H1 (cell line): ENCODE results near the gene PRKCA. TPM values are rescaled to one million over a fixed set of nuclear protein-coding genes. Genes with fewer than 3 reads are reported as not detected.

Source experiments
- CTCF ChIA-PET: fragments of 300-600 bp; sonication (Branson Sonifier 250); formaldehyde crosslinking; loops from one replicate; lab custom pipeline; 2021; ENCODE audit not compliant: partially characterized antibody; lab: Charles Lee
- POLR2A ChIA-PET: fragments of 300-600 bp; sonication (Branson Sonifier 250); formaldehyde crosslinking; loops from one replicate; lab custom pipeline; 2021; ENCODE audit warnings: inconsistent platforms; ENCODE audit not compliant: partially characterized antibody; lab: Charles Lee
- DNase-seq, 2 experiments: peaks; one replicate each; pipeline versions ENCODE4 v3.0.0 to v3.0.0-alpha.2; 2010 to 2022; ENCODE audit warnings: low spot score in 2 of 2, low read depth in 1 of 2, mixed read lengths in 1 of 2
- FAIRE-seq: peaks from 2 replicates; lab custom pipeline; 2011; peaks lifted over from hg19 to GRCh38; lab: Jason Lieb, UNC
- H2AFZ ChIP-seq: 2 replicates; pipeline ENCODE4 v1.8.1; 2012; ENCODE audit warnings: low read length, inconsistent platforms
- H2AK5ac ChIP-seq: 2 replicates; pipeline ENCODE4 v1.6.1; 2013; ENCODE audit warnings: low read depth, low read length
- H2BK120ac ChIP-seq: replicated peaks from 2 replicates; pipeline ENCODE3; 2013; ENCODE audit warnings: low read depth, low read length, inconsistent platforms
- H2BK12ac ChIP-seq: 2 replicates; pipeline ENCODE4 v1.6.1; 2013; ENCODE audit warnings: low read depth, low read length
- H2BK15ac ChIP-seq: 2 replicates; pipeline ENCODE4 v1.6.1; 2013; ENCODE audit warnings: low read length
- H2BK20ac ChIP-seq: 2 replicates; pipeline ENCODE4 v1.6.1; 2013; ENCODE audit warnings: low read length
- H2BK5ac ChIP-seq: 2 replicates; pipeline ENCODE4 v1.6.1; 2013; ENCODE audit warnings: low read depth, low read length
- H3K14ac ChIP-seq: 2 replicates; pipeline ENCODE4 v1.6.1; 2013; ENCODE audit warnings: inconsistent platforms; ENCODE audit not compliant: insufficient read length
- H3K18ac ChIP-seq: 2 replicates; pipeline ENCODE4 v1.6.1; 2013; ENCODE audit warnings: low read length; ENCODE audit errors: extremely low read depth
- H3K23ac ChIP-seq: 2 replicates; pipeline ENCODE4 v1.6.1; 2013; ENCODE audit warnings: inconsistent platforms; ENCODE audit not compliant: insufficient read length
- H3K23me2 ChIP-seq: 2 replicates; pipeline ENCODE4 v1.6.1; 2013; ENCODE audit warnings: low read depth, low read length
- H3K27ac ChIP-seq: 2 replicates; pipeline ENCODE4 v1.6.1; 2011; ENCODE audit warnings: low read depth, low read length, inconsistent platforms
- H3K27me3 ChIP-seq, 4 experiments: replicated peaks in 1 of 4; 1 replicate in 1 of 4; 2 replicates in 3 of 4; pipeline versions ENCODE4 v1.6.1 to v1.8.1; 2011 to 2013; ENCODE audit warnings: low read length in 3 of 4, mild to moderate bottlenecking in 3 of 4, inconsistent platforms in 2 of 4, mixed read lengths in 2 of 4, moderate library complexity in 1 of 4; ENCODE audit not compliant: control insufficient read depth in 3 of 4, insufficient read depth in 3 of 4; ENCODE audit errors: extremely low read depth in 1 of 4
- H3K36me3 ChIP-seq, 4 experiments: 2 replicates each; pipeline versions ENCODE4 v1.6.1 to v1.8.1; 2011 to 2013; ENCODE audit warnings: mild to moderate bottlenecking in 4 of 4, low read length in 3 of 4, moderate library complexity in 2 of 4, control low read depth in 1 of 4, inconsistent platforms in 1 of 4; ENCODE audit not compliant: insufficient read depth in 4 of 4, control insufficient read depth in 2 of 4
- H3K4ac ChIP-seq: replicated peaks from 2 replicates; pipeline ENCODE3; 2013; ENCODE audit warnings: low read length, low read depth, mixed read lengths, inconsistent platforms; ENCODE audit not compliant: insufficient read length
- H3K4me1 ChIP-seq, 4 experiments: replicated peaks in 1 of 4; 1 replicate in 1 of 4; 2 replicates in 3 of 4; pipeline versions ENCODE4 v1.6.1 to v1.8.1; 2011 to 2013; ENCODE audit warnings: low read length in 3 of 4, inconsistent platforms in 2 of 4, mixed read lengths in 1 of 4; ENCODE audit not compliant: insufficient read depth in 4 of 4, control insufficient read depth in 3 of 4
- H3K4me2 ChIP-seq, 2 experiments: 2 replicates each; pipeline versions ENCODE4 v1.6.1 to v1.8.1; 2011 to 2013; ENCODE audit warnings: low read depth in 2 of 2, low read length in 2 of 2, control low read depth in 1 of 2, inconsistent platforms in 1 of 2, mild to moderate bottlenecking in 1 of 2; ENCODE audit not compliant: insufficient read depth in 1 of 2
- H3K4me3 ChIP-seq, 4 experiments: fragments of 200-600, 300-600 bp in 1 of 4; sonication (generic), shearing (Covaris generic), sonication (Bioruptor Twin) in 1 of 4; 2 replicates each; pipeline versions ENCODE4 v1.5.1 to v1.8.1; 2011 to 2016; ENCODE audit warnings: low read length in 4 of 4, low read depth in 3 of 4, control low read depth in 2 of 4, inconsistent platforms in 2 of 4, mild to moderate bottlenecking in 2 of 4, mixed read lengths in 1 of 4, moderate library complexity in 1 of 4; ENCODE audit not compliant: insufficient read depth in 2 of 4; ENCODE audit errors: extremely low read depth in 1 of 4
- H3K56ac ChIP-seq: replicated peaks from 2 replicates; pipeline ENCODE3; 2013; ENCODE audit warnings: low read depth, mild to moderate bottlenecking, mixed read lengths, low read length, inconsistent platforms; ENCODE audit not compliant: insufficient read length
- H3K79me1 ChIP-seq: 2 replicates; pipeline ENCODE4 v1.6.1; 2013; ENCODE audit warnings: low read depth, low read length, control low read depth
- H3K79me2 ChIP-seq, 2 experiments: 2 replicates each; pipeline versions ENCODE4 v1.6.1 to v1.8.1; 2012 to 2013; ENCODE audit warnings: low read length in 2 of 2, mild to moderate bottlenecking in 2 of 2, inconsistent platforms in 1 of 2; ENCODE audit not compliant: insufficient read depth in 2 of 2, control insufficient read depth in 1 of 2
- H3K9ac ChIP-seq, 4 experiments: replicated peaks in 1 of 4; 1 replicate in 1 of 4; 2 replicates in 3 of 4; pipeline versions ENCODE4 v1.6.1 to v1.8.1; 2011 to 2013; ENCODE audit warnings: low read depth in 3 of 4, low read length in 3 of 4, control low read depth in 2 of 4, mild to moderate bottlenecking in 2 of 4, moderate library complexity in 2 of 4, inconsistent platforms in 1 of 4; ENCODE audit errors: extremely low read depth in 1 of 4
- H3K9me3 ChIP-seq, 2 experiments: 2 replicates each; pipeline versions ENCODE4 v1.6.1 to v1.8.1; 2012 to 2013; ENCODE audit warnings: mild to moderate bottlenecking in 2 of 2, moderate library complexity in 2 of 2, control low read depth in 1 of 2, inconsistent platforms in 1 of 2, low read depth in 1 of 2, low read length in 1 of 2, mixed read lengths in 1 of 2; ENCODE audit not compliant: insufficient read depth in 2 of 2
- H4K20me1 ChIP-seq, 2 experiments: replicated peaks in 1 of 2; 2 replicates each; pipeline versions ENCODE3 to v1.8.1; 2011 to 2013; ENCODE audit warnings: inconsistent platforms in 2 of 2, low read length in 2 of 2, mild to moderate bottlenecking in 1 of 2; ENCODE audit not compliant: insufficient read depth in 2 of 2, control insufficient read depth in 1 of 2
- H4K5ac ChIP-seq: 2 replicates; pipeline ENCODE4 v1.6.1; 2013; ENCODE audit warnings: low read length, low read depth, mixed read lengths, inconsistent platforms; ENCODE audit not compliant: insufficient read length
- H4K8ac ChIP-seq: 2 replicates; pipeline ENCODE4 v1.8.0; 2013; ENCODE audit warnings: mild to moderate bottlenecking, moderate library complexity, low read length, inconsistent platforms; ENCODE audit not compliant: insufficient read depth; ENCODE audit errors: extremely low read depth
- H4K91ac ChIP-seq: replicated peaks from 2 replicates; pipeline ENCODE3; 2013; ENCODE audit warnings: low read length, mixed read lengths, inconsistent platforms; ENCODE audit not compliant: insufficient read length
- BCL11A ChIP-seq, 2 experiments: IDR thresholded peaks; one replicate each; pipeline ENCODE4 v1.6.1; 2011; ENCODE audit warnings: low read depth in 2 of 2, low read length in 2 of 2, mild to moderate bottlenecking in 2 of 2
- CBX5 ChIP-seq: fragments of 300-800, 300-1000 bp; sonication (generic); IDR thresholded peaks from 2 replicates; pipeline ENCODE4 v1.7.1; 2016; ENCODE audit warnings: antibody characterized with exemption, low read length, low read depth
- CEBPB ChIP-seq: IDR thresholded peaks from 2 replicates; pipeline ENCODE4 v1.6.1; 2012; ENCODE audit warnings: low read depth, low read length
- CHD2 ChIP-seq: IDR thresholded peaks from 2 replicates; pipeline ENCODE4 v1.6.1; 2012; ENCODE audit warnings: low read length, improper control_type of control experiment
- EZH2 ChIP-seq: fragments of 200-600 bp; sonication (generic); IDR thresholded peaks from 2 replicates; pipeline ENCODE4 v1.7.1; 2012; ENCODE audit warnings: low read depth, mild to moderate bottlenecking, moderate library complexity, low read length, inconsistent platforms; ENCODE audit not compliant: severe bottlenecking
- HDAC2 ChIP-seq, 2 experiments: fragments of 300-600 bp in 1 of 2; sonication (generic) in 1 of 2; IDR thresholded peaks; 2 replicates each; pipeline ENCODE4 v1.6.1; 2011 to 2012; ENCODE audit warnings: low read depth in 2 of 2, low read length in 2 of 2, mild to moderate bottlenecking in 2 of 2, moderate library complexity in 2 of 2, borderline replicate concordance in 1 of 2, inconsistent platforms in 1 of 2
- MAFK ChIP-seq: IDR thresholded peaks from 2 replicates; pipeline ENCODE4 v1.6.1; 2012; ENCODE audit warnings: low read depth, mild to moderate bottlenecking, improper control_type of control experiment, low read length
- MAX ChIP-seq: IDR thresholded peaks from 2 replicates; pipeline ENCODE4 v1.6.1; 2012; ENCODE audit warnings: inconsistent platforms
- POU5F1 ChIP-seq: IDR thresholded peaks from 2 replicates; pipeline ENCODE4 v1.6.1; 2011; ENCODE audit warnings: low read depth, mild to moderate bottlenecking, low read length, moderate library complexity
- SP1 ChIP-seq: IDR thresholded peaks from 2 replicates; pipeline ENCODE4 v1.6.1; 2011; ENCODE audit warnings: low read depth, low read length
- SRF ChIP-seq: IDR thresholded peaks from 2 replicates; pipeline ENCODE4 v1.6.1; 2011; ENCODE audit warnings: mild to moderate bottlenecking, low read depth, low read length, moderate library complexity
- WGBS, 2 experiments: shearing (Covaris generic) in 1 of 2; methylation state at CpG; one replicate each; pipeline versions ENCODE4 v1.1.6 to v1.1.7; 2013 to 2015; ENCODE audit warnings: low lambda C conversion rate in 2 of 2, mixed read lengths in 2 of 2, inconsistent platforms in 1 of 2, low coverage in 1 of 2, missing lambda C conversion rate in 1 of 2; ENCODE audit not compliant: insufficient replicate concordance in 2 of 2, insufficient coverage in 1 of 2, insufficient read length in 1 of 2; ENCODE audit errors: extremely low coverage in 1 of 2, missing lambda C conversion rate in 1 of 2; 5-methylcytosine and 5-hydroxymethylcytosine counted together
- polyA plus RNA-seq, 7 experiments: library from polyadenylated mRNA; depleted of rRNA in 3 of 7; stranded (reverse) in 5 of 7; unstranded in 2 of 7; fragments of >200 nt in 5 of 7; fragments of 200-250 nt in 2 of 7; gene quantifications; 1 replicate in 5 of 7; 2 replicates in 1 of 7; 4 replicates in 1 of 7; pipeline versions ENCODE4 v1.2.1 to v1.2.3, GENCODE V29; 2011 to 2013; ENCODE audit warnings: missing spikeins in 2 of 7, mixed read lengths in 2 of 7
- total RNA-seq: library from RNA; stranded (reverse); fragmentation: NEBNext Ultra II Directional; extraction: Animal tissue kit (Norgen Biotek cat#: 25700); gene quantifications from 2 replicates; pipeline ENCODE4 v1.2.1, GENCODE V29; 2021
- TF ChIP-seq, protein P1 (sequence below): IDR thresholded peaks from 2 replicates; pipeline ENCODE4 v1.6.1; 2011; ENCODE audit warnings: low read depth, mild to moderate bottlenecking, low read length; ENCODE audit not compliant: insufficient read depth

The PRKCA gene
- total and polyA plus RNA-seq, 2 of the 8 experiments (the other 6 are each of a cell fraction or from before 2014, with no cell fraction given), result 5.8 to 17.8 TPM

DNA sequence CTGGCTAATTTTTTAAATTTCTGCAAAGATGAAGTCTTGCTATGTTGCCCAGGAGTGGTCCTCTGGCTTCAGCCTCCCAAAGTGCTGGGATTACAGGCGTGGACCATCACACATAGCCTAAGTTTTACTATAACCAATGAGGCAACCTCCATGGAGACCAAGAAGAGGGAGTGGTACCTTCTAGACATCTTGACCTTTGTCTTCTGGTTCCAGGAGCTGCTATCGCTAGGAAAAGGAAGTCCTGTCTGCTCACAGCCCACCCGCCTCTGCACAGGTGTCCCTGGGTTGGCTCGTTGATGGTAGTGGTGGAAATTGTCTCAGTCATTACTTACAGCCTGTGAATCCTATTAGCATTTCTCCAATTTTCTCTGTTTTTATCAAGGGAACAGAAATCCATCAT is 169.7 kb downstream of the PRKCA start:
- Histone ChIP-seq H3K4me1 (peaks cover 4 to 28% (median 25%) of the 10 kb centered on the region in 4 experiments), H4K5ac (no peak overlapping the region), H3K36me3 (no peaks in the 10 kb centered on the region), H3K27me3 (no peaks in the 10 kb centered on the region), H3K27ac (no peak overlapping the region), H3K79me2 (peaks cover 0 to 3% of the 10 kb centered on the region in 2 experiments; a peak in 2 of 4 replicates), H3K23ac (no peak overlapping the region), H4K91ac (no peak overlapping the region), H2BK20ac (no peak overlapping the region), H3K56ac (no peak overlapping the region), H3K4ac (no peak overlapping the region), H2BK12ac (no peak overlapping the region), H2AK5ac (no peak overlapping the region), H2BK15ac (no peak overlapping the region), H3K14ac (no peak overlapping the region), H4K20me1 (peaks cover 0 to 1% of the 10 kb centered on the region in 2 experiments), H2BK120ac (no peak overlapping the region), H4K8ac (no peak overlapping the region), H3K23me2 (0 out of 2 replicates have a peak, but pooled peaks cover 4% of the 10 kb centered on the region), H3K18ac (no peak overlapping the region), H3K4me3 (no peak overlapping the region), H2BK5ac (no peak overlapping the region), H3K4me2 (no peak overlapping the region), H3K9me3 (no peaks in the 10 kb centered on the region), H3K79me1 (peaks cover 2% of the 10 kb centered on the region; the same call in 1 of the 2 replicates), H3K9ac (no peak overlapping the region), H2AFZ (no peak overlapping the region)
- ChIA-PET CTCF (interaction anchor here (0.6 kb wide), 1 partner anchor 22 kb away, joined by 3 read pairs; no protein-coding TSS in a partner anchor), POLR2A (no interaction called here)
- WGBS, 2 experiments, result 88% methylated on average over 4 of the region's 4 CpGs; no CpG with 5 or more reads in 1 of the 2 experiments
- no peak for DNase-seq
- FAIRE-seq, result no peak
- TF ChIP-seq, protein P1, sequence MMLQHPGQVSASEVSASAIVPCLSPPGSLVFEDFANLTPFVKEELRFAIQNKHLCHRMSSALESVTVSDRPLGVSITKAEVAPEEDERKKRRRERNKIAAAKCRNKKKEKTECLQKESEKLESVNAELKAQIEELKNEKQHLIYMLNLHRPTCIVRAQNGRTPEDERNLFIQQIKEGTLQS, result no peak
- TF ChIP-seq MAX, result no peak
- TF ChIP-seq CEBPB, result no peak
- TF ChIP-seq POU5F1, result no peak
- TF ChIP-seq SP1, result no peak
- TF ChIP-seq CHD2, result no peak
- TF ChIP-seq SRF, result no peak
- TF ChIP-seq CBX5, result no peak
- TF ChIP-seq HDAC2 (IDR thresholded peaks at IDR 0.05; ENCODE audit: borderline replicate concordance in 1 of 2, low read depth in 2 of 2, low read length in 2 of 2), result no peak
- no peak for TF ChIP-seq BCL11A (IDR thresholded peaks at IDR 0.05; ENCODE audit: low read depth in 2 of 2, low read length in 2 of 2)
- no peak for TF ChIP-seq EZH2
- TF ChIP-seq MAFK, result no peak
